ENCODE measurements around the gene ZHX3.

DNA sequence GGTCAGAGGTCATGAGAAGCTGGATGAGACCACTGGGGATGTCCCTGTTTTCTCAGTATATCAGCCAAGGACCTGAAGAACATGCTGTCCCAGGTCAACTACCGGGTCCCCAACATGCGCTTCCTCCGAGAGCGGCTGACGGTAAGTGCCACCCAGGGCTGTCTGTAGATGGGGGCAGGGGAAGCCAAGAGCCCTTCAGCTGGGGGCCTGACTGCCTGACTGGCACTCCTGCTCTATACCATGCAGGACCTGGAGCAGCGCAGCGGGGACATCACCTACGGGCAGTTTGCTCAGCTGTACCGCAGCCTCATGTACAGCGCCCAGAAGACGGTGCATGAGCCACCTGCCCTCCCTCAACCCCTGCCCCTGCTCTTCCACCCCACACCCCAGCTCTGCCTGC is 155.1 kb downstream of the ZHX3 start:
- TF ChIP-seq, protein P1, sequence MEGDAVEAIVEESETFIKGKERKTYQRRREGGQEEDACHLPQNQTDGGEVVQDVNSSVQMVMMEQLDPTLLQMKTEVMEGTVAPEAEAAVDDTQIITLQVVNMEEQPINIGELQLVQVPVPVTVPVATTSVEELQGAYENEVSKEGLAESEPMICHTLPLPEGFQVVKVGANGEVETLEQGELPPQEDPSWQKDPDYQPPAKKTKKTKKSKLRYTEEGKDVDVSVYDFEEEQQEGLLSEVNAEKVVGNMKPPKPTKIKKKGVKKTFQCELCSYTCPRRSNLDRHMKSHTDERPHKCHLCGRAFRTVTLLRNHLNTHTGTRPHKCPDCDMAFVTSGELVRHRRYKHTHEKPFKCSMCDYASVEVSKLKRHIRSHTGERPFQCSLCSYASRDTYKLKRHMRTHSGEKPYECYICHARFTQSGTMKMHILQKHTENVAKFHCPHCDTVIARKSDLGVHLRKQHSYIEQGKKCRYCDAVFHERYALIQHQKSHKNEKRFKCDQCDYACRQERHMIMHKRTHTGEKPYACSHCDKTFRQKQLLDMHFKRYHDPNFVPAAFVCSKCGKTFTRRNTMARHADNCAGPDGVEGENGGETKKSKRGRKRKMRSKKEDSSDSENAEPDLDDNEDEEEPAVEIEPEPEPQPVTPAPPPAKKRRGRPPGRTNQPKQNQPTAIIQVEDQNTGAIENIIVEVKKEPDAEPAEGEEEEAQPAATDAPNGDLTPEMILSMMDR (IDR thresholded peaks at IDR 0.05): no peak
- TF ChIP-seq ZFX (IDR thresholded peaks at IDR 0.05; ENCODE audit: borderline replicate concordance): no peak

Data from 22Rv1 (cell line).